GM12878 (cell line): ENCODE measurements around the gene MUC5B. TPM values are rescaled to one million over a fixed set of nuclear protein-coding genes. Genes with fewer than 3 reads are reported as not detected.

Experiments
- ATAC-seq: fragments of 200-7000 bp; cut with Tn5 transposase; 3 replicates; pipeline ENCODE4 v1.9.1; 2020; ENCODE audit warnings: mild to moderate bottlenecking, moderate library complexity
- BruUV-seq: library from RNA; stranded (reverse); fragments of 400-500 nt; replicated peaks from 2 replicates; lab custom pipeline; 2021; lab: Mats Ljungman, UMichigan
- CTCF ChIA-PET: fragments of 300-600 bp; sonication (Branson Sonifier 250); formaldehyde crosslinking; extraction: SDS; loops from one replicate; lab custom pipeline; 2021; ENCODE audit warnings: inconsistent platforms; lab: Yijun Ruan, JAX
- POLR2A ChIA-PET: fragments of 350-600 bp; formaldehyde crosslinking; extraction: SDS; loops from one replicate; lab custom pipeline; 2021; ENCODE audit warnings: inconsistent platforms; lab: Charles Lee
- RAD21 ChIA-PET: fragments of 300-600 bp; sonication (Branson Sonifier 250); formaldehyde crosslinking; loops from one replicate; lab custom pipeline; 2023; ENCODE audit warnings: antibody characterized with exemption; ENCODE audit not compliant: unreplicated experiment; lab: Charles Lee
- SMC1A ChIA-PET: fragments of 300-600 bp; sonication (Branson Sonifier 250); formaldehyde crosslinking; loops from one replicate; lab custom pipeline; 2023; ENCODE audit not compliant: unreplicated experiment, uncharacterized antibody; lab: Charles Lee
- DNase-seq: peaks from one replicate; pipeline ENCODE4 v3.0.0-alpha.2; 2011; ENCODE audit warnings: low read depth, low spot score
- FAIRE-seq: peaks from 3 replicates; lab custom pipeline; 2011; peaks lifted over from hg19 to GRCh38; lab: Jason Lieb, UNC
- H2AFZ ChIP-seq: 2 replicates; pipeline ENCODE4 v1.6.0; 2011; ENCODE audit warnings: low read depth, low read length, control low read depth; ENCODE audit not compliant: control insufficient read depth
- H3K27ac ChIP-seq: 2 replicates; pipeline ENCODE4 v1.5.1; 2011; ENCODE audit warnings: control low read depth; ENCODE audit not compliant: control insufficient read depth, insufficient read depth
- H3K27me3 ChIP-seq, 2 experiments: replicated peaks in 1 of 2; 2 replicates each; pipeline versions ENCODE4 v1.6.0 to v1.6.1; 2011; ENCODE audit warnings: low read length in 1 of 2; ENCODE audit not compliant: control insufficient read depth in 2 of 2, insufficient read depth in 2 of 2
- H3K36me3 ChIP-seq, 2 experiments: 2 replicates each; pipeline ENCODE4 v1.5.1; 2011; ENCODE audit warnings: low read length in 1 of 2; ENCODE audit not compliant: control insufficient read depth in 2 of 2, insufficient read depth in 2 of 2
- H3K4me1 ChIP-seq: 2 replicates; pipeline ENCODE4 v1.6.1; 2011; ENCODE audit warnings: mild to moderate bottlenecking, low read length, moderate library complexity, mixed read lengths; ENCODE audit not compliant: control insufficient read depth, insufficient read depth
- H3K4me2 ChIP-seq: 2 replicates; pipeline ENCODE4 v1.6.0; 2011; ENCODE audit warnings: control low read depth; ENCODE audit not compliant: control insufficient read depth, insufficient read depth
- H3K4me3 ChIP-seq: fragments of 200-600 bp; sonication (generic); 2 replicates; pipeline ENCODE4 v1.5.1; 2016
- H3K79me2 ChIP-seq: 2 replicates; pipeline ENCODE4 v1.6.0; 2011; ENCODE audit warnings: low read length; ENCODE audit not compliant: control insufficient read depth, insufficient read depth
- H3K9ac ChIP-seq: 2 replicates; pipeline ENCODE4 v1.8.0; 2011; ENCODE audit warnings: low read length, control low read depth, mixed read lengths; ENCODE audit not compliant: control insufficient read depth, insufficient read depth
- H3K9me3 ChIP-seq: replicated peaks from 3 replicates; pipeline ENCODE4 v1.5.1; 2011; ENCODE audit warnings: mild to moderate bottlenecking, low read length; ENCODE audit not compliant: control insufficient read depth, insufficient read depth
- H4K20me1 ChIP-seq: 2 replicates; pipeline ENCODE4 v1.6.0; 2011; ENCODE audit not compliant: control insufficient read depth, insufficient read depth
- CHD1 ChIP-seq: IDR thresholded peaks from 2 replicates; pipeline ENCODE4 v1.6.1; 2012; ENCODE audit warnings: low read depth, low read length, improper control_type of control experiment
- EZH2 ChIP-seq: IDR thresholded peaks from 2 replicates; pipeline ENCODE4 v1.6.1; 2012; ENCODE audit warnings: low read depth, mild to moderate bottlenecking, control low read depth, inconsistent platforms, low read length, borderline replicate concordance; ENCODE audit not compliant: control insufficient read depth
- MTA3 ChIP-seq: IDR thresholded peaks from 2 replicates; pipeline ENCODE4 v1.6.1; 2012; ENCODE audit warnings: low read length, inconsistent platforms, borderline replicate concordance
- POU2F2 ChIP-seq: IDR thresholded peaks from 3 replicates; pipeline ENCODE4 v1.6.1; 2011; ENCODE audit warnings: low read depth, mild to moderate bottlenecking, low read length, borderline replicate concordance
- RAD51 ChIP-seq: fragments of 450-650 bp; IDR thresholded peaks from 2 replicates; pipeline ENCODE4 v1.6.1; 2016; ENCODE audit warnings: moderate library complexity, mild to moderate bottlenecking, inconsistent platforms
- TCF12 ChIP-seq: IDR thresholded peaks from 2 replicates; pipeline ENCODE4 v1.6.1; 2011; ENCODE audit warnings: low read depth, mild to moderate bottlenecking, low read length
- TCF3 ChIP-seq: IDR thresholded peaks from 2 replicates; pipeline ENCODE4 v1.6.1; 2012; ENCODE audit warnings: low read depth, mild to moderate bottlenecking, low read length, borderline replicate concordance; ENCODE audit not compliant: insufficient read depth
- ZNF217 ChIP-seq: fragments of 450-650 bp; IDR thresholded peaks from 2 replicates; pipeline ENCODE4 v1.6.1; 2017; ENCODE audit warnings: antibody characterized with exemption, mild to moderate bottlenecking
- ZZZ3 ChIP-seq: IDR thresholded peaks from 2 replicates; pipeline ENCODE4 v1.6.1; 2011; ENCODE audit warnings: low read depth; ENCODE audit not compliant: control insufficient read depth, insufficient read length
- WGBS: methylation state at CpG from one replicate; pipeline ENCODE4 v1.1.6; 2016; ENCODE audit warnings: low lambda C conversion rate; ENCODE audit not compliant: insufficient replicate concordance, insufficient coverage; ENCODE audit errors: missing lambda C conversion rate; 5-methylcytosine and 5-hydroxymethylcytosine counted together
- in situ Hi-C: fragments of 300-500 bp; cut with MboI; formaldehyde crosslinking; loops from 9 replicates; pipeline ENCODE4 v1.14.3; 2018; ENCODE audit warnings: mixed read lengths
- intact Hi-C: fragments of 100-400 bp; cut with micrococcal nuclease; formaldehyde crosslinking; loops from one replicate; pipeline ENCODE4 v1.14.2; 2022; ENCODE audit not compliant: unreplicated experiment
- polyA plus RNA-seq, 11 experiments: library from polyadenylated mRNA; depleted of rRNA in 4 of 11; unstranded in 6 of 11; stranded (reverse) in 5 of 11; fragments of >200 nt; fragmentation: Nextera tagmentation in 4 of 11; fragmentation: Illumina TruSeq in 1 of 11; extraction: Ambion mirVana in 4 of 11; extraction: Trizol in 1 of 11; gene quantifications; 1 replicate in 1 of 11; 2 replicates in 10 of 11; pipeline versions ENCODE4 v1.2.1 to v1.2.3, GENCODE V29; 2011 to 2016; ENCODE audit warnings: inconsistent platforms in 2 of 11, missing spikeins in 2 of 11, low read depth in 1 of 11
- total RNA-seq, 4 experiments: library from RNA; depleted of rRNA in 3 of 4; stranded (reverse); fragments of >200 nt in 3 of 4; fragmentation: Illumina TruSeq in 1 of 4; extraction: Trizol in 1 of 4; gene quantifications; 2 replicates each; pipeline versions ENCODE4 v1.2.1 to v1.2.3, GENCODE V29; 2013 to 2021
- TF ChIP-seq, protein P1 (sequence below): fragments of 150-350 bp; IDR thresholded peaks from 2 replicates; pipeline ENCODE4 v1.6.1; 2014; ENCODE audit warnings: mild to moderate bottlenecking, low read depth, low read length
- TF ChIP-seq, protein P2 (sequence below): IDR thresholded peaks from 2 replicates; pipeline ENCODE4 v1.6.1; 2012; ENCODE audit warnings: low read depth, low read length, improper control_type of control experiment
- TF ChIP-seq, protein P3 (sequence below): fragments of 450-650 bp; IDR thresholded peaks from 2 replicates; pipeline ENCODE4 v1.6.1; 2017; ENCODE audit warnings: mild to moderate bottlenecking, moderate library complexity

Gene MUC5B
- total and polyA plus RNA-seq, 10 of the 15 experiments (the other 5 are each of a cell fraction or from before 2014, with no cell fraction given), result 1.5 TPM; not detected in 9

DNA sequence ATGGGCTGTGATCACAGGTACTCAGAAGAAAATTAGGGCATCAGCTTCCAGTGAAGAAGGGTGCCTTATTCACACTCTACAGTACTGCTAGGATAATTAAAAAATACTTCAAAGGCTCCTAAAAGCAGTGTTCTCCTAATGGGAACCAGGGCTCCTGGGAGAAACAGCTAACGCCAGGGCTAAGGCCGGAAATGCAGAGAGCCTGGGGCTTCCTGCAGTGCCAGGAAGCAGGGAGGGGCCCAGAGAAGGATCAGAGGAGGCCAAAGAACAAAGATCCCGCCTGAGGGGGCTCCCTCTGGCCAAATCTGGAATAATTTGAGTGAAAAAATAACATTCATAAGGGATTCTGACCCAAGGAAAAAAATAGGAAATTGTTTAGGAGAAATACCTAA lies 59.1 kb downstream of the MUC5B start:
- Histone ChIP-seq H3K4me3 (no peak overlapping the region), H3K9ac (no peak overlapping the region), H3K9me3 (no peaks in the 10 kb centered on the region), H3K36me3 (peaks cover 4 to 16% of the 10 kb centered on the region in 2 experiments; a peak in 3 of 4 replicates), H3K79me2 (no peaks in the 10 kb centered on the region), H2AFZ (no peak overlapping the region), H3K4me2 (no peak overlapping the region), H3K27me3 (no peaks in the 10 kb centered on the region), H3K27ac (no peak overlapping the region), H4K20me1 (no peaks in the 10 kb centered on the region; the same call in 1 of the 2 replicates), H3K4me1 (no peaks in the 10 kb centered on the region)
- ATAC-seq (no peak), DNase-seq (no peak), FAIRE-seq (no peak)
- ChIA-PET SMC1A (no interaction called here), RAD21 (no interaction called here), CTCF (no interaction called here), POLR2A (no interaction called here)
- no TSS peak for BruUV-seq
- in situ Hi-C loops, result no loop called here
- WGBS, result 81% methylated on average over 3 of the region's 3 CpGs
- intact Hi-C loops, result no loop called here
- no peak for TF ChIP-seq ZZZ3
- TF ChIP-seq POU2F2, result no peak

DNA sequence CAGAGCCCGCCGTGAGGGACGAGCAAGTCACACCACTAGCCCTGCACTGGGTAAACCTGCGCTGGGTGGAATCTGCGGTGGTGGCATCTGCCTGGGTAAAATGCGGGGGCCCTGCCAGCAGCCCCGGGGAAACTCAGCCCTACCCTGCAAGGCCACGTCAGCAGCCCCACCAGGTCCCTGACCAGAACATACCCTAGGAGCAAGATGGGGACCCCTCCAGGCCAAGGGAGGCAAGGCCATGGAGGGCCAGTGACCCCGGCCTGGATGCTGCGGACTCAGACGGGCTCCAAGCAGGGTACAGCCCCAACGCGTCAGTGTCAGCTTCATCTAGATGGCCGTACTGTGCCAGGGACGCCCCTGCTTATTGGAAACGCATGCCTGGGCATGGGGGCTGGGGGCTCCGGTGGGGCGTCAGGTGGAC lies 60.2 kb downstream of the MUC5B start:
- H3K9me3 ChIP-seq, result no peaks in the 10 kb centered on the region
- H3K4me3 ChIP-seq, result no peak overlapping the region
- H3K4me2 ChIP-seq, result no peak overlapping the region
- no peaks in the 10 kb centered on the region; the same call in 1 of the 2 replicates for H4K20me1 ChIP-seq
- no peaks in the 10 kb centered on the region for H3K27me3 ChIP-seq
- CTCF ChIA-PET, result no interaction called here
- in situ Hi-C loops, result no loop called here
- FAIRE-seq (no peak), DNase-seq (no peak), ATAC-seq (no peak)
- intact Hi-C loops, result no loop called here
- over 99% methylated on average over 18 of the region's 18 CpGs for WGBS
- H3K36me3 ChIP-seq, result peaks cover 4 to 17% of the 10 kb centered on the region in 2 experiments; a peak in 3 of 4 replicates
- RAD21 ChIA-PET, result no interaction called here
- POLR2A ChIA-PET, result no interaction called here
- H3K9ac ChIP-seq, result no peak overlapping the region
- H3K79me2 ChIP-seq, result no peaks in the 10 kb centered on the region
- no peak overlapping the region for H2AFZ ChIP-seq
- H3K4me1 ChIP-seq, result no peaks in the 10 kb centered on the region
- no TSS peak for BruUV-seq
- SMC1A ChIA-PET, result no interaction called here
- no peak overlapping the region for H3K27ac ChIP-seq
- TF ChIP-seq CHD1 (no peak), TCF3 (no peak), RAD51 (no peak), MTA3 (no peak), EZH2 (no peak), ZNF217 (no peak), TCF12 (no peak)
- TF ChIP-seq, protein P1, sequence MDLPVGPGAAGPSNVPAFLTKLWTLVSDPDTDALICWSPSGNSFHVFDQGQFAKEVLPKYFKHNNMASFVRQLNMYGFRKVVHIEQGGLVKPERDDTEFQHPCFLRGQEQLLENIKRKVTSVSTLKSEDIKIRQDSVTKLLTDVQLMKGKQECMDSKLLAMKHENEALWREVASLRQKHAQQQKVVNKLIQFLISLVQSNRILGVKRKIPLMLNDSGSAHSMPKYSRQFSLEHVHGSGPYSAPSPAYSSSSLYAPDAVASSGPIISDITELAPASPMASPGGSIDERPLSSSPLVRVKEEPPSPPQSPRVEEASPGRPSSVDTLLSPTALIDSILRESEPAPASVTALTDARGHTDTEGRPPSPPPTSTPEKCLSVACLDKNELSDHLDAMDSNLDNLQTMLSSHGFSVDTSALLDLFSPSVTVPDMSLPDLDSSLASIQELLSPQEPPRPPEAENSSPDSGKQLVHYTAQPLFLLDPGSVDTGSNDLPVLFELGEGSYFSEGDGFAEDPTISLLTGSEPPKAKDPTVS, result no peak
- TF ChIP-seq, protein P2, sequence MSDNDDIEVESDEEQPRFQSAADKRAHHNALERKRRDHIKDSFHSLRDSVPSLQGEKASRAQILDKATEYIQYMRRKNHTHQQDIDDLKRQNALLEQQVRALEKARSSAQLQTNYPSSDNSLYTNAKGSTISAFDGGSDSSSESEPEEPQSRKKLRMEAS, result no peak
- TF ChIP-seq, protein P3, sequence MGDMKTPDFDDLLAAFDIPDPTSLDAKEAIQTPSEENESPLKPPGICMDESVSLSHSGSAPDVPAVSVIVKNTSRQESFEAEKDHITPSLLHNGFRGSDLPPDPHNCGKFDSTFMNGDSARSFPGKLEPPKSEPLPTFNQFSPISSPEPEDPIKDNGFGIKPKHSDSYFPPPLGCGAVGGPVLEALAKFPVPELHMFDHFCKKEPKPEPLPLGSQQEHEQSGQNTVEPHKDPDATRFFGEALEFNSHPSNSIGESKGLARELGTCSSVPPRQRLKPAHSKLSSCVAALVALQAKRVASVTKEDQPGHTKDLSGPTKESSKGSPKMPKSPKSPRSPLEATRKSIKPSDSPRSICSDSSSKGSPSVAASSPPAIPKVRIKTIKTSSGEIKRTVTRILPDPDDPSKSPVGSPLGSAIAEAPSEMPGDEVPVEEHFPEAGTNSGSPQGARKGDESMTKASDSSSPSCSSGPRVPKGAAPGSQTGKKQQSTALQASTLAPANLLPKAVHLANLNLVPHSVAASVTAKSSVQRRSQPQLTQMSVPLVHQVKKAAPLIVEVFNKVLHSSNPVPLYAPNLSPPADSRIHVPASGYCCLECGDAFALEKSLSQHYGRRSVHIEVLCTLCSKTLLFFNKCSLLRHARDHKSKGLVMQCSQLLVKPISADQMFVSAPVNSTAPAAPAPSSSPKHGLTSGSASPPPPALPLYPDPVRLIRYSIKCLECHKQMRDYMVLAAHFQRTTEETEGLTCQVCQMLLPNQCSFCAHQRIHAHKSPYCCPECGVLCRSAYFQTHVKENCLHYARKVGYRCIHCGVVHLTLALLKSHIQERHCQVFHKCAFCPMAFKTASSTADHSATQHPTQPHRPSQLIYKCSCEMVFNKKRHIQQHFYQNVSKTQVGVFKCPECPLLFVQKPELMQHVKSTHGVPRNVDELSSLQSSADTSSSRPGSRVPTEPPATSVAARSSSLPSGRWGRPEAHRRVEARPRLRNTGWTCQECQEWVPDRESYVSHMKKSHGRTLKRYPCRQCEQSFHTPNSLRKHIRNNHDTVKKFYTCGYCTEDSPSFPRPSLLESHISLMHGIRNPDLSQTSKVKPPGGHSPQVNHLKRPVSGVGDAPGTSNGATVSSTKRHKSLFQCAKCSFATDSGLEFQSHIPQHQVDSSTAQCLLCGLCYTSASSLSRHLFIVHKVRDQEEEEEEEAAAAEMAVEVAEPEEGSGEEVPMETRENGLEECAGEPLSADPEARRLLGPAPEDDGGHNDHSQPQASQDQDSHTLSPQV, result no peak
